ENCODE results near the gene CISTR.

CISTR gene

GRCh38 chr12:53793221-53793620 is 41.4 kb upstream of the CISTR start:
- H3K4me3 ChIP-seq (replicated peaks; ENCODE audit: insufficient read depth, low read length), result no peak overlapping the region
- TF ChIP-seq REST (IDR thresholded peaks at IDR 0.05; ENCODE audit: insufficient replicate concordance, low read depth), result no peak
- TF ChIP-seq POLR2AphosphoS5 (IDR thresholded peaks at IDR 0.05; ENCODE audit: low read depth), result no peak
- no peak for TF ChIP-seq CTCF (IDR thresholded peaks at IDR 0.05; ENCODE audit: insufficient read depth, low read length)
- TF ChIP-seq GABPA (IDR thresholded peaks at IDR 0.05; ENCODE audit: low read depth), result no peak
- no peak for TF ChIP-seq SPI1 (IDR thresholded peaks at IDR 0.05; ENCODE audit: borderline replicate concordance, low read depth)
- DNase-seq (ENCODE audit: low read depth in 1 of 2, low spot score in 1 of 2), result no peak
- H3K27ac ChIP-seq (replicated peaks), result no peak overlapping the region
- H3K27me3 ChIP-seq (ENCODE audit: insufficient read depth, poor library complexity, severe bottlenecking), result peaks cover 33% of the 10 kb centered on the region

- Histone ChIP-seq H3K4me3 (replicated peaks; ENCODE audit: insufficient read depth, low read length) (no peak overlapping the region), H3K27me3 (ENCODE audit: insufficient read depth, poor library complexity, severe bottlenecking) (peaks cover 33% of the 10 kb centered on the region), H3K27ac (replicated peaks) (no peak overlapping the region)
- TF ChIP-seq CTCF (IDR thresholded peaks at IDR 0.05; ENCODE audit: insufficient read depth, low read length) (peak; percentile 14), SPI1 (IDR thresholded peaks at IDR 0.05; ENCODE audit: borderline replicate concordance, low read depth) (no peak)
- peak in 1 of 2 experiments; percentile 8 for DNase-seq (ENCODE audit: low read depth in 1 of 2, low spot score in 1 of 2)
Measured at GRCh38 chr12:53791735-53792326, 40.1 kb upstream of the CISTR start.

GRCh38 chr12:53789570-53789969 is 37.8 kb upstream of the CISTR start:
- no peak for TF ChIP-seq REST (IDR thresholded peaks at IDR 0.05; ENCODE audit: insufficient replicate concordance, low read depth)
- no peak for TF ChIP-seq GABPA (IDR thresholded peaks at IDR 0.05; ENCODE audit: low read depth)
- TF ChIP-seq CTCF (IDR thresholded peaks at IDR 0.05; ENCODE audit: insufficient read depth, low read length), result no peak
- no peak for TF ChIP-seq SPI1 (IDR thresholded peaks at IDR 0.05; ENCODE audit: borderline replicate concordance, low read depth)
- no peak for TF ChIP-seq POLR2AphosphoS5 (IDR thresholded peaks at IDR 0.05; ENCODE audit: low read depth)
- Histone ChIP-seq H3K4me3 (replicated peaks; ENCODE audit: insufficient read depth, low read length) (no peak overlapping the region), H3K27me3 (ENCODE audit: insufficient read depth, poor library complexity, severe bottlenecking) (peaks cover 25% of the 10 kb centered on the region), H3K27ac (replicated peaks) (no peak overlapping the region)
- DNase-seq (ENCODE audit: low read depth in 1 of 2, low spot score in 1 of 2), result no peak

GRCh38 chr12:53788892-53789291 is 37.1 kb upstream of the CISTR start:
- DNase-seq (ENCODE audit: low read depth in 1 of 2, low spot score in 1 of 2), result no peak
- TF ChIP-seq SPI1 (IDR thresholded peaks at IDR 0.05; ENCODE audit: borderline replicate concordance, low read depth) (no peak), POLR2AphosphoS5 (IDR thresholded peaks at IDR 0.05; ENCODE audit: low read depth) (no peak), REST (IDR thresholded peaks at IDR 0.05; ENCODE audit: insufficient replicate concordance, low read depth) (no peak), CTCF (IDR thresholded peaks at IDR 0.05; ENCODE audit: insufficient read depth, low read length) (no peak), GABPA (IDR thresholded peaks at IDR 0.05; ENCODE audit: low read depth) (no peak)
- H3K27ac ChIP-seq (replicated peaks), result no peak overlapping the region

More at GRCh38 chr12:53788892-53789291, 37.1 kb upstream of the CISTR start:
- no peak overlapping the region for H3K4me3 ChIP-seq (replicated peaks; ENCODE audit: insufficient read depth, low read length)
- H3K27me3 ChIP-seq (ENCODE audit: insufficient read depth, poor library complexity, severe bottlenecking), result peaks cover 24% of the 10 kb centered on the region

All from HL-60 (cell line).